Hepatocyte (in vitro differentiated cells): ENCODE data around the gene FADD.

Experiments
- CTCF ChIP-seq: fragments of 200-600 bp; sonication (generic); IDR thresholded peaks from 2 replicates; pipeline ENCODE4 v1.5.1; 2016; ENCODE audit warnings: antibody characterized with exemption, mild to moderate bottlenecking; ENCODE audit not compliant: poor library complexity
- EZH2 ChIP-seq: fragments of 200-600 bp; sonication (generic); IDR thresholded peaks from 2 replicates; pipeline ENCODE4 v1.6.1; 2016; ENCODE audit warnings: antibody characterized with exemption, mild to moderate bottlenecking, borderline replicate concordance

- TF ChIP-seq CTCF: no peak
- TF ChIP-seq EZH2: no peak
Measured at GRCh38 chr11:70173018-70173417, 30.1 kb upstream of the FADD start.
